ENCODE data around the gene KLK8.
"Not testable (repeated sequence)": the region's sequence is repeated elsewhere in the genome, so short reads cannot be mapped to it uniquely, and the experiment has no call there.

Gene KLK8

DNA sequence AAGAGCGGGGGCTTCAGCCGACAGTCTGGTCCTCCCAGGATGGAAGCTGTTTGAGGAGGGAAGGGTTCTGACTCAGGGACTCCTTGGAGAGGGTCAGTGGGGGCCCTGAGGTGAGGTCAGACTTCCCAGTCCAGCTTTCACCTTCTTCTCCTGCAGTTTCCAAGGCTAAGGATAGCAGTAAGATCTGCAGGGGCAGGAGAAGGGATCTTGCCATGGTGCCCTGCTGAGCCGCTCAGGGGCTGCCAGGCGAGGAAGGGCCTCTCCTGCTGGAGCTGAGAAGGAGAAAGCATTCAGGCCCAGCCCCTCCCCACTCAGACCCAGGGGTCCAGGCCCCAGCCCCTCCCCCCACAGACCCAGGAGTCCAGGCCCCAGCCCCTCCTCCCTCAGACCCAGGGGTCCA is 19.2 kb downstream of the KLK8 start:
- no peak for DNase-seq (ENCODE audit: low spot score)

DNA sequence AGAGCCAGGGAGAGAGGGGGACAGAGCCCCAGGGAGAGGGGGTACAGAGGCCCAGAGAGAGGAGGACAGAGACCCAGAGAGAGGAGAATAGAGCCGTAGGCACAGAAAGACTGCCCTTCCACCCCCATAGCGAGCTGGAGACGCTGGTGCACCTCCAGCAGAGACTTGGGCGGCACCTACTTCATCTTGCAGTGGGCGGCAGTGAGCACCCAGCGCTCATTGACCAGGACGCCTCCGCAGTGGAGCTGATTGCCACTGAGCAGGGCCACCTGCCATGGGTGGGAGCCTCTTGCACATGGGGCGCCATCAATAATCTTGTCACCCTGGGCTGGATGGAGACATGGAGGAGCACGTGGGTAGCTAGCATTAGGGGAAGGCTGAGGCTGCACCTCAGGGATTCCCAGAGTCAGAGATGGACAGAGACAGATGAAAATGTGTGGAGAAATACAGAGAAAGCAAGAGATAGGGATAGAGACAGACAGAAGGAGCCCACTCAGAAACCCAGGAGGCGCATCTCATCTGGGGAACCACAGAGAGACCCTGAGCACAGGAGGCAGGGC is 19.7 kb downstream of the KLK8 start:
- DNase-seq (ENCODE audit: low spot score), result no peak

DNA sequence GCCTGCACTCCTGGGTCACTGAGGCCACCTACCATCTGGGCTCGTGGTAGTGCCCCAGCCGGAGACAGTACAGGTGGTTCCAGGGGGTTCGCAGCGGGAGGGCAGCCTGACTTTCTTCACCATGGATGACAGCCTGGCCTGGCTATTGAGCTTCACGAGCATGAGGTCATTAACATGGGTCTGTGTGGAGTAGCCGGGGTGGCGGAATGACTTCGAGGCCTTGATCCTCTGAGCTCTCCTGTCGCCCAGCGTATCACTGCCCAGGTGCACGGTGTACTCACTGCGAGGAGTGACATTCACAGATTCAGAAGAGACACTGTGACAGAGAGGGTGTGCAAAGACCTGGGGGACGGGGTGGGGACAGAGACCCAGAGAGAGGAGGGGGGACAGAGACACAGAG is 21.2 kb downstream of the KLK8 start:
- DNase-seq (ENCODE audit: low spot score), result no peak

DNA sequence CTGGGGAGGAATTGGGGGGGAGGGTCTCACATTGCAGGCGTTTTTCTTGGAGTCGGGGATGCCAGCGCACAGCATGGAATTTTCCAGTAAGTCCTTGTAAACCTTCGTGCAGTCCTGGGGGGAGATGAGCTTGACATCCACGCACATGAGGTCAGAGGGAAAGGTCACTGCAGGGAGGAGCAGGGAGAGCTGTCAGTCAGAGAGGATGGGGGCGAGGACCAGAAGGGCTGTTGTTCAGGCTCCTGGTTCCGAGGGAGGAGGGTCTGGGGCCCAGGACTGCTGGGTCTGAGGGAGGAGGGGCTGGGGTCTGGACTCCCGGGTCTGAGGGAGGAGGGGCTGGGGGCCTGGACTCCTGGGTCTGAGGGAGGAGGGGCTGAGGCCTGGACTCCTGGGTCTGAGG is 21.6 kb downstream of the KLK8 start:
- DNase-seq (ENCODE audit: low spot score), result no peak

DNA sequence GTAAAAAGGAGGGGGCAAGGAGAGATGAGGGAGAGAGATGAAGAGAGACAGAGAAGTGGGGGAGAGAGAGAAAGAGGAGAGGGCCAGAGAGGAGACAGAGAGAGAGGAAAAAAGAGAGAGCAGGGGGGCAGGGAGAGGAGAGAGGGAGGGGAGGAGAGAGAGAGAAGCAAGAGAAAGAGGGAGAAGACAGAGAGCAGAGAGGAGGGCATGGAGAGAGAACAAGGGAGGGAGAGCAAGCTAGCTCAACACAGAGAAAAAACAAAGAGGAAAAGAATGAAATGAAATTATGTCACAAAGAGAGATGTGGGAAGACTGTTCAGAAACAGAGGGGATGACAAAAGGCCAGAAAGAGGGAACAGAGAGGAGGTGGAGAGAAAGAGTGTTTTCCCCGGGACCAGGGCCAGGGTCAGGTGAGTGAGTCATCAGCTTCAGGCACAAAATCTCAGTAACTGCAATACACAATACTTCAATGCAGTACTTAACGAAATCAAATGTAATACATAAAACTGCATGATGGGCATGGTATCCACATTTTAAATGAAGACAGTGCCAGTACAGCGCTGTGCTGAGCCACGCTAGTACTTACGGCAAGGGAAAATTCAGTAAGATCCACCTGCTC is 22.5 kb downstream of the KLK8 start:
- no peak for DNase-seq (ENCODE audit: low spot score)

DNA sequence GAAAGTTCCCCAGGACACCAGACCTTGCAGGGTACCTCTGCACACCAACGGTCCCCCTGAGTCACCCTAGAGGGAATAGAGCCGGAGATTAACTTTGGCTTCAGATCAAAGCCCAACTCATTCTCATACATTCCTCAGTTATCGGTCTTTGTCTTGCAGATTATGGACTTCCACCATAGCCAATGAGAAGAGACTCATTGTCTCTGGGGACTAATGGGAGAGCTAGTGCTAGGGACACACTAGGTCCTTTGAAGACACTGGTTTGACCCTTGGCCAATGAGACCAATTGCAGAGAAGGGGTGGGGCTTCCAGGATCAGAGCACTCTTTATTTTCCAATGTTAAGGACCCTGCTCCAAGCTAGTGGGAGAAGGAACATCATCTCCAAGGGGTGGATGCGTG is 23.8 kb downstream of the KLK8 start:
- no peak for DNase-seq (ENCODE audit: low spot score)

DNA sequence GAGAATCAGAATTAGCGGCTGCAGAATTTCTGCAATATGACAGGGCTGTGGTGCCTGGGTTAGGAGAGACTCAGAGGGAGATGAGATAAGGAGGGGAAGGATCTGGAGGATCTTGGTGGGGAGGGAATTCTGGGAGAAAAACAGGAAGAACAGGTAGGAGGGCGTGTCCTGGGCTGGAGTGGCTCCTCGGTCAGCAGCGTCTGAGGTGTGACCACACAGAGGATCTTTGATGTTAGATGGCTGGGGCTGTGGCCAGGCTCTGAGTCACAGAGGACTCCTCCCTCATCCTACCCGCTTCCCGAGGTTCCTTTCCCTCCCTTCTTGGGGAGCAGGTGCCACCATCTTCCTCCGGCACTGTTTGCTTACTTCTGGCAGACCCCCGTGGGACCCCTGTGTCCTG is 25.6 kb downstream of the KLK8 start:
- no peak for DNase-seq (ENCODE audit: low spot score)

DNA sequence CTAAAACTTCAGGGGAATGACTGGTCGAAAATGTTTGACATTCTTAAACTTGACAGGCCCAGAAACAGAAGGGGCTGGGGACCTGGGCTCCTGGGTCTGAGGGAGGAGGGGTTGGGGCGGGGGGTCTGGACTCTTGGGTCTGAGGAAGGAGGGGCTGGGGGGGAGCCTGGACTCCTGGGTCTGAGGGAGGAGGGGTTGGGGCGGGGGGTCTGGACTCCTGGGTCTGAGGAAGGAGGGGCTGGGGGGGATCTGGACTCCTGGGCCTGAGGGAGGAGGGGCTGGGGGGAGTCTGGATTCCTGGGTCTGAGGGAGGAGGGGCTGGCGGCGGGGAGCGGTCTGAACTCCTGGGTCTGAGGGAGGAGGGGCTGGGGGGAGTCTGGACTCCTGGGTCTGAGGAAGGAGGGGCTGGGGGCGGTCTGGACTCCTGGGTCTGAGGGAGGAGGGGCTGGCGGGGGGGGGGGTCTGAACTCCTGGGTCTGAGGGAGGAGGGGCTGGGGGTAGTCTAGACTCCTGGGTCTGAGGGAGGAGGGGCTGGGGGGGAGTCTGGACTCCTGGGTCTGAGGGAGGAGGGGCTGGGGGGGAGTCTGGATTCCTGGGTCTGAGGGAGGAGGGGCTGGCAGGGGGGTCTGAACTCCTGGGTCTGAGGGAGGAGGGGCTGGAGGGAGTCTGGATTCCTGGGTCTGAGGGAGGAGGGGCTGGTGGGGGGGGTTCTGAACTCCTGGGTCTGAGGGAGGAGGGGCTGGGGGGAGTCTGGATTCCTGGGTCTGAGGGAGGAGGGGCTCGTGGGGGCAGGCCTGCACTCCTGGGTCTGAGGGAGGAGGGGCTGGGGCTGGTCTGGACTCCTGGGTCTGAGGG is 26.5 kb downstream of the KLK8 start:
- DNase-seq (ENCODE audit: low spot score), result no peak

DNA sequence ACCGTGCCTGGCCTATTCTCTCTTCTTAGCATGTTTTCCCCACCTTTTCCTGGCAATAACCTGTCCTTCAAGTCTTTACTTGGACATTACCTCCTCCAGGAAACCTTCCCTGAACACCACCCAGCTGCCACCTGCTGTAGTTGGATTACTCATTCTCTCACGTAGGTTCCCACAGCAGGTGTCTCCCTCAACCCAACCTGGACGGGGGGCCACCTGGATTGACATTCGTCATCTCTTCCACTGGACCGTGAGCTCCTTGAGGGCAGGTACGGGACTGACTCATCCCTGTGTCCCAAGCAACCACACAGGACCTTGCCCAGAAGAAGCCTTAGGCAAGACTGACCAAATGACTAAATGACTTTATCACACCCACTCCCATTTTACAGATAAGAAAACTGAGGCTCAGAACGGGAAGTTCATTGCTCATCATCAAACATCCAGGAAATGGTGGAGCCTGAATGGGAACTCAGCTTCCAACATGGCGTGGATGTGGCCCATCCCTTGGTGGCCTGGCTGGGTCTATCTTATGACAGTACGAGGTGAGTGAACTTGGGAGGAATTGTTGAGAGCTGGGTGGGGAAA is 28.5 kb downstream of the KLK8 start:
- no peak for DNase-seq (ENCODE audit: low spot score)

DNA sequence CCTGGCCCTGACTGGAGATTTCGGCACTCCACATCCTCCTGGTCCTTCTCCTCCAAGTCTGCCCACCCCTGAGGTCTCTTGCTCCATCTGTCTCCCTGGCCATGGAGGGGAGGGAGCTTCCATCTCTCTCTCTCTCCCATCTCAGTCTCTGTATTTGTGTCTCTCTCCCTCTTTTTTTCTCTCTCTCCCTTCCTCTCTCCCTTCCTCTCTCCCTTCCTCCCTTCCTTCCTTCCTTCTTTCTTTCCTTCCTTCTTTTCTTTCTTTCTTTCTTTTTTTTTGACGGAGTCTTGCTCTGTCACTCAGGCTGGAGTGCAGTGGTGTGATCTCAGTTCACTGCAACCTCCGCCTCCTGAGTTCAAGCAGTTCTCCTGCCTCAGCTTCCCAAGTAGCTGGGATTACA is 31.6 kb downstream of the KLK8 start:
- not testable (repeated sequence) for DNase-seq (ENCODE audit: low spot score)

DNA sequence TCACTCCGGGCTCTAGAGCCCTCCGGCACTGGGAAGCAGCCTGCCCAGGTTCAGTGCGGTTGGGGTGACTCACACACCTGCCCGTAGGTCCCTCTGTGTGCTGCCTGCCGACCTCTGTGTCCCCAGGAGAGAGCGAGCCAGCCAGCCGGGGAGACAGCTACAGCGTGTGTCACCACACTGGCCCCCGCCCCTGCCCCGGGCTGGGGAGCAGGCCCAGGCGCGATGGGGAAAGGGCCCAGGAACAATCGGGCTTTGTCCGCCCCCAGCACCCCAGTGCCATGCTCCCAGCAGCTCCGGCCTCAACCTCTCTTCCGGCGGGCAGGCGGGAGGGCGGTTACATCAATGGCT is 32.0 kb downstream of the KLK8 start, which contains the start of gene KLK6:
Gene KLK6 (minus strand): TSS at position 179 of the 348 bp plus-strand sequence. CDS start 1,487 bp downstream, outside the sequence.
- no peak for DNase-seq (ENCODE audit: low spot score)

DNA sequence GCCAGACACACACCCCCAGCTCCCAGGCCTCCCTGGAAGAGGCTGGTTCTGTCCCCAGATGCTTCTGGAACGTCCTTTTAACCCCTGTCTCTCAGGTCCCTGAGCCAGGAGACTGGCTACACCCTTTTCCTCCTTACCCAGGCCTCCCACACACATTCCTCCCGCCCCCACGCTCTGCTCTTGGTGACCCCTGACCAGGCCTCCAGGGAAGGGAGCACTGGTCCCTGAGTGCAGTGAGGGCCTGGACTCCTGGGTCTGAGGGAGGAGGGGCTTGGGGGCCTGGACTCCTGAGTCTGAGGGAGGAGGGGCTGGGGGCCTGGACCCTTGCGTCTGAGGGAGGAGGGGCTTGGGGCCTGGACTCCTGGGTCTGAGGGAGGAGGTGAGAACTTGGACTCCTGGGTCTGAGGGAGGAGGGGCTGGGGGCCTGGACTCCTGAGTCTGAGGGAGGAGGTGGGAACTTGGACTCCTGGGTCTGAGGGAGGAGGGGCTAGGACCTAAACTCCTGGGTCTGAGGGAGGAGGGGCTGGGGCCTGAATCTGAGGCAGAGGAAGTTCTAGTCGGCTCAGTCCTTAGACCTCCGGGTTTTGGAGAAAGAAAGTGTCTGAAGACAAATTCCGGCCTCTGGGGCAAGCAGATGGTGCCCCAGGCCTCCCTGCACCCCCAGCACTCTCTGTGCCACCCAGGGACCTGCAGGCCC is 32.5 kb downstream of the KLK8 start:
- no peak for DNase-seq (ENCODE audit: low spot score)

DNA sequence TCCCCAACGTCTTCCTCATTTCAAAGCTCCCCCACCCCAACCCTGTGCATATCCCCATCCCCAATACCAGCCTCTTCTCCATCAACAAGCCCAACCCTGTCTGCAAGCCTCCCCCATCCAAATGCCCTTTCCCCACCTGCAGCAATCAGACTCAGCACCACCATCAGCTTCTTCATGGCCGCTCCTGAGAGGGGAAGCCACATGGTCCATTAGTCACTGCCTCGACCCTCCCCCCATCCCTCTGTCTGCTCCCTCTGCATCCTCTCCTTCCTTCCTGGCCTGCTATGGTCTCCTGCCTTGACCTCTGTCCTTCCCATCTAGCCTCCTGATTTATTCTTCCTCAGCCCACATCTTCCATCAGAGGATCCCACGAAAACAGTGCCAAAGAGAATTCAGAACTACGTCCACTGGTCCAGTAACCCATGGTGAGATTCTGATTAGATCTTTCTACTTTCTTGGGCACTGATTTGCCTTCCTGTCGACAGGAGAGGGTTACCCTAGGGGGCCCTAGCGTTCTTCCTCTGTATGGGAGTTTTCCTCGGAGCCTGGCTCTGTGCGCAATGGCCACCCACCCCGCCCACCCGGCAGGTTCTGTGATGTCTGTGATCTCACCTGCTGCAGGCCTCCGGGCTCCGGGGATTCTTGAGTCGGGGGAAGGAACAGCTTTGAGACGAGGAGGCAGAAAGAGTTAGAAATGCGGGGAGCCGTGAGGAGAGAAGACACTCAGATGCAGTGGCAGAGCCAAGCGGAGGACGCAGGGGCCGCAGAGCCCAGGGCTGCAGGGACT is 33.3 kb downstream of the KLK8 start:
- no peak for DNase-seq (ENCODE audit: low spot score)

DNA sequence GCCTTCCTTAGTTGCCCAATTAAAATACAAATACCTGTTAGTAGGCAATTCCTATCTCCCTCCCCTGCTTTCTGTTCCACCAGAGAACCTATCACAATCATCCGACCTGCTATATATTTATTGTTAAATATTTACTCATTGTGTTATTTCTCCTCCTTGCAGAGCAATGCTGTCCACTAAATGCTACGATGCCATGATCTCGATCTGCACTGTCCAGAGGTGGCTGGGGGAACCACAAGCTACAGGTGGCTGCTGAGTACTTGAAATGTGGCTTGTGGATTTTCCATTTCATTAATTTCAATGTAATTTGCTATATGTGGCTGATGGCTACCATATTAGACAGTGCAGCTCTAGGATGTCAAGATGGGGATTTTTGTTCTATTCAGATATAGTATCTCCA is 37.1 kb downstream of the KLK8 start:
- no peak for DNase-seq (ENCODE audit: low spot score)

DNA sequence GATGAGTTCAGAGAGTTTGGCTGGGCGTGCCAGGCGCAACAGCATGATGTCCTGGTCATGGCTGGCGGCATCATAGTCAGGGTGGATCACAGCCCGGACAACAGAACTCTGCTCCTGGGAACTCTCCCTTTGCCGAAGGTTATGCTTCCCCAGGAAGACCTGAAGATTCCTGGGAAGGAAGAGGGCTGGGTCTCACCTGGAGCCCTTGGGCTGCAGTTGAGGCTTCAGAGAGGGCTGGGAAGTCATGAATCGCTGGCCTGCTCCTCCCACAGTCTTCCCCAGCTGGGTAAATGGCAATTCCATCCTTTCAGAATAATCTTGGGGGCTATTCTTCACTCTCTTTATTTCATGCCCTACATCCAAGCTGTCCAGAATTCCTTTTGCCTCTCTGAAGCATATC is 38.0 kb downstream of the KLK8 start:
- no peak for DNase-seq (ENCODE audit: low spot score)

DNA sequence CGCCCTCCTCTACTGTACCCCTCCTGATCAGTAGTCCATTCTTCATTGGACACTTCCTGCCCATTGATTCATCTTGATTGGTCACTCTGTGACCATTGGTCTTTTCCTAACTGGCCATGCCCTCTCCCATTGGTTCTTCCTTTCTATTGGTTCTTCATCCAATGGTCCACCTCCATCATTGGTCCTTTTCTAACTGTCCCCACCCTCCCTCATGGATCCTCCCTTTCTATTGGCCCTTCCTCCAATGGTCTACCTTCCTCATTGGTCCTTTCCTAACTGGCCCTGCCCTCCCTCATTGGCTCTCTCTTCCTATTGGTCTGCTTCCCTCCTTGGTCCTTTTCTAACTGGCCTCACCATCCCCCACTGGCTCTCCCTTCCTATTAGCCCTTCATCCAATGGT is 39.2 kb downstream of the KLK8 start:
- DNase-seq (ENCODE audit: low spot score), result no peak

DNA sequence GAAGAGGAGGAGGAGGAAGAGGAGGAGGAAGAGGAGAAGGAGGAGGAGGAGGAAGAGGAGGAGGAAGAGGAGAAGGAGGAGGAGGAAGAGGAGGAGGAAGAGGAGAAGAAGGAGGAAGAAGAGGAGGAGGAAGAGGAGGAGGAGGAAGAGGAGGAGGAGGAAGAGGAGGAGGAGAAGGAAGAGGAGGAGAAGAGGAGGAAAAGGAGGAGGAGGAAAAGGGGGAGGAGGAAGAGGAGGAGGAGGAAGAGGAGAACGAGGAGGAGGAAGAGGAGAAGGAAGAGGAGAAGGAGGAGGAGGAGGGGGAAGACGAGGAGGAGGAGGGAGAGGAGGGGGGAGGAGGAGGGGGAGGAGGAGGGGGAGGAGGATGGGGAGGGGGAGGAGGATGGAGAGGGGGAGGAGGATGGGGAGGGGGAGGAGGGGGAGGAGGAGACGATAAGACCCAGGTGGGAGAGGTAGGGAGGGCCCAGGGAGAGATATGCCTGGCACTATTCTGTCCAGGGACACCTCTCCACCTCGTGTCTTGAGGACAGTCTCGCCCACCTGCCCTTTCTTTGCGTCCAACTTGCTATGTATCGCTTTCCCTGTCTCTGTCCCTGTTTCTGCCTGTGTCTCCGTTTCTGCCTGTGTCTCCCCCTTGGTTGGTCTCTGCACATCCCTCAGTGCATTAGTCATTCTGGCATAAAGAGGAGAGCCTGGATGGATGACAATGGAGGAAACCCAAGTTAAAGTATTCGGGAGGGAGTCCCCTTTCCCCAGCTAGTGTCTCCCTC is 41.5 kb downstream of the KLK8 start:
- DNase-seq (ENCODE audit: low spot score), result no peak

DNA sequence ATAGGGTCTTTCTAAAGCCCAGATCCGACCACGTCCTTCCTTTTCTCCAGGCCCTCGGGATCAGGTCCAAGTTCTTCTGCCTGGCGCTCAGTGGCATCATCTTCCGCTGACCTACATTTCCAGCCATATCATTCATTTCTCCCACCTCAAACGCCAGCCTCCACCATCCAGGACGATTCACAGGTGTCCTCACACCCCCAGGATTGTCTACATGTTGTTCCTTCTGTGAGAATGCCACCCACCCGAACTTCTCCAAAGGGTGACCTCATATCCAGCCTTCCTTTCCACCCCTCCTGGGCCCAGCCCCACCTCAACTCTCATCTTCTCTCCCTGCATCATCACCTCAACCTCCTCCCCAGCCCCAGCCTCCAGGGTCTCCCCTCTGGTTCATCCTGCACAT is 43.8 kb downstream of the KLK8 start:
- no peak for DNase-seq (ENCODE audit: low spot score)

DNA sequence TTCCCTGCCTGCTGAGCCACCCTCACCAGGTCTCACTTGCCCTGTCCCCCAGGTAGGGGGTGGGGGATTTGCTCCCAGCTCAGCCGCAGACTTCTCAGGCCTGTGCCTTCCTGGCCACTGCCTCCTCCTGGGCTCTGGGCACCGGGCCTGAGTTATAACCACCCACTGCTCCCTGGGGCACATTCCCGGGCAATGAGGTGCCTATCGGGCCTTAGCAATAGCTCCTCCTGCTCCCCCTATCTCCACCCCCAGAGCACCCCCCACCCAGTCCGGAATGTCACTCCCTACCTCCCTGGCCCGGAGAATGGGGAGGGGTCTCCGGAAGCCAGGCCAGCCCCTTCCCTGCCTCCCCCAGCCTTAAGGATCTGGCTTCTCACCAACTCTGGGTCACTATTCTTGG is 48.5 kb downstream of the KLK8 start, which contains the start of gene KLK5:
Gene KLK5 (minus strand): TSS at position 129 of the 400 bp plus-strand sequence. CDS start 381 bp downstream, outside the sequence.
- DNase-seq (ENCODE audit: low spot score), result no peak

DNA sequence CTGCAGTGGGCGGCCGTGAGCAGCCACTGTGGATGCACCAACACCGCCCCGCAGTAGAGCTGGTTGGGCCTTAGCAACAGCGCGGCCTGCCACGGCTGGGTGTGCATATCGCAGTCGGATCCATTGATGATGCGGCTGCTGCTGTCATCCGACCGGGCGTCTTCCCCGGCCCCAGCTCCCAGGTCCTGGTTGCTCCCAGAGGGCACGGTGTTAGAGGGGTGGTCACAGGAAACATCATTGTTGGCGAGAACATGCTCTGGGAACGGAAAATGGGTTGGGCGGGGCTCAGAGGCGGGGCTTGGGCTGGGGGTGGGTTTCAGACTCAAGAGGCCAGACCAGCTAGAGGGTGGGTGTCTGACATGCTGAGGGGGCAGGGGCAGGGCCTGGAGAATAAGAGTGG is 51.5 kb downstream of the KLK8 start:
- DNase-seq (ENCODE audit: low spot score), result no peak

DNA sequence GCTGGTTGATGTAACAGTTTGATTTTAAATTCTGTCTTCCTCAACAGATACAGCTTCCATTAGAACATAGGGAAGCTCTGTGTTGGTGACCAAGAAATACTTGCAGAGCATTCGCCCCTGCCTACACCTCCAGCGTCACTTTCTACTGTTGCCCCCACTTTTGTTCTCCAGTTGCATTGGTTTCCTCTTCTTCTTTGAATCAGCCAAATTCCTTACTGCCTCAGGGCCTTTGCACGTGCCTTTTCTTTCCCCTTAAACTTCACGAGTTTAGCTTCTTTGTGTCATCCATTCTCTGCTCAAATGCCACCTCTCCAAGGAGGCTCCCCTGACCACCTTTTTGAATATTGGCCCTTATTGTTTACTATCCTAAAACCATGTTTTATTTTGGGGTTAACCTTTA is 54.3 kb downstream of the KLK8 start:
- no peak for DNase-seq (ENCODE audit: low spot score)

All from CD4-positive, alpha-beta T cell treated with Interleukin-15 for 4 hours (primary cell).